HepG2 (cell line): ENCODE data around the gene ZNF10. TPM values are rescaled to one million over a fixed set of nuclear protein-coding genes. Genes with fewer than 3 reads are reported as not detected.

Experiments used
- EZH2 ChIP-seq: conservative IDR thresholded peaks from 2 replicates; pipeline ENCODE4 v1.6.1; 2012; ENCODE audit warnings: mild to moderate bottlenecking, low read depth, low read length, moderate library complexity
- GATA4 ChIP-seq: sonication (generic); IDR thresholded peaks from 2 replicates; pipeline ENCODE4 v1.6.1; 2016; ENCODE audit warnings: antibody characterized with exemption, low read depth, borderline replicate concordance
- IRF2 ChIP-seq: IDR thresholded peaks from 2 replicates; pipeline ENCODE4 v1.6.1; 2018; ENCODE audit warnings: missing genetic modification reagents, missing compliant biosample characterization
- KDM3A ChIP-seq: IDR thresholded peaks from 2 replicates; pipeline ENCODE4 v1.6.1; 2018; ENCODE audit warnings: low read depth, missing compliant biosample characterization
- KDM5B ChIP-seq: sonication (generic); formaldehyde crosslinking; IDR thresholded peaks from 2 replicates; pipeline ENCODE4 v1.4.0; 2020; ENCODE audit warnings: missing genetic modification reagents, mild to moderate bottlenecking, borderline replicate concordance
- NCOA5 ChIP-seq: sonication (generic); formaldehyde crosslinking; IDR thresholded peaks from 2 replicates; pipeline ENCODE4 v1.4.0; 2020; ENCODE audit warnings: missing genetic modification reagents
- NFRKB ChIP-seq: fragments of 450-650 bp; IDR thresholded peaks from 2 replicates; pipeline ENCODE4 v1.6.1; 2017
- NFYC ChIP-seq: IDR thresholded peaks from 2 replicates; pipeline ENCODE4 v1.6.1; 2016; ENCODE audit warnings: missing genetic modification reagents, missing compliant biosample characterization
- REPIN1 ChIP-seq: sonication (generic); formaldehyde crosslinking; IDR thresholded peaks from 2 replicates; pipeline ENCODE4 v1.8.0; 2022; ENCODE audit warnings: missing genetic modification reagents, low read depth, mild to moderate bottlenecking, borderline replicate concordance
- RXRB ChIP-seq: IDR thresholded peaks from 2 replicates; pipeline ENCODE4 v1.6.1; 2016; ENCODE audit warnings: borderline replicate concordance, missing genetic modification reagents, missing compliant biosample characterization
- SETDB1 ChIP-seq: sonication (generic); formaldehyde crosslinking; IDR thresholded peaks from 2 replicates; pipeline ENCODE4 v1.5.1; 2020; ENCODE audit warnings: missing genetic modification reagents, mild to moderate bottlenecking, borderline replicate concordance
- TOE1 ChIP-seq: sonication (generic); formaldehyde crosslinking; IDR thresholded peaks from 2 replicates; pipeline ENCODE4 v1.4.0; 2020; ENCODE audit warnings: mild to moderate bottlenecking, missing genetic modification reagents
- YEATS2 ChIP-seq: sonication (generic); formaldehyde crosslinking; IDR thresholded peaks from 2 replicates; pipeline ENCODE4 v1.4.0; 2020; ENCODE audit warnings: missing genetic modification reagents, borderline replicate concordance
- ZFP37 ChIP-seq: sonication (generic); formaldehyde crosslinking; IDR thresholded peaks from 2 replicates; pipeline ENCODE4 v1.4.0; 2020; ENCODE audit warnings: missing genetic modification reagents, borderline replicate concordance
- ZFP82 ChIP-seq: sonication (generic); formaldehyde crosslinking; IDR thresholded peaks from 2 replicates; pipeline ENCODE4 v1.5.1; 2020; ENCODE audit warnings: mild to moderate bottlenecking, missing genetic modification reagents, borderline replicate concordance
- ZNF674 ChIP-seq: sonication (generic); formaldehyde crosslinking; IDR thresholded peaks from 2 replicates; pipeline ENCODE4 v1.5.0; 2020; ENCODE audit warnings: low read depth, mild to moderate bottlenecking, missing genetic modification reagents
- ZNF768 ChIP-seq: sonication (generic); formaldehyde crosslinking; IDR thresholded peaks from 2 replicates; pipeline ENCODE4 v1.4.0; 2020; ENCODE audit warnings: missing genetic modification reagents
- polyA plus RNA-seq, 8 experiments: library from polyadenylated mRNA; depleted of rRNA in 3 of 8; stranded (reverse) in 7 of 8; unstranded in 1 of 8; fragments of >200 nt; fragmentation: Illumina TruSeq in 4 of 8; extraction: Trizol in 4 of 8; gene quantifications; 2 replicates each; pipeline versions ENCODE4 v1.2.1 to v1.2.3, GENCODE V29; 2011 to 2016; ENCODE audit warnings: low read depth in 4 of 8, missing spikeins in 1 of 8, mixed read lengths in 1 of 8; ENCODE audit not compliant: insufficient read depth in 1 of 8
- total RNA-seq, 5 experiments: library from RNA; depleted of rRNA; stranded (reverse); fragments of >200 nt; fragmentation: Illumina TruSeq; extraction: Trizol; gene quantifications; 2 replicates each; pipeline ENCODE4 v1.2.3, GENCODE V29; 2016; ENCODE audit warnings: low read depth in 1 of 5
- TF ChIP-seq, protein P1 (sequence below): IDR thresholded peaks from 2 replicates; pipeline ENCODE4 v1.6.1; 2018; ENCODE audit warnings: missing genetic modification reagents
- TF ChIP-seq, protein P2 (sequence below): conservative IDR thresholded peaks from 2 replicates; pipeline ENCODE4 v1.6.1; 2018; ENCODE audit warnings: missing genetic modification reagents
- TF ChIP-seq, protein P3 (sequence below): sonication (generic); formaldehyde crosslinking; IDR thresholded peaks from 2 replicates; pipeline ENCODE4 v1.5.0; 2020; ENCODE audit warnings: mild to moderate bottlenecking, missing genetic modification reagents
- TF ChIP-seq, protein P4 (sequence below): sonication (generic); formaldehyde crosslinking; IDR thresholded peaks from 2 replicates; pipeline ENCODE4 v1.5.0; 2020; ENCODE audit warnings: mild to moderate bottlenecking, missing genetic modification reagents, borderline replicate concordance

ZNF10 gene
- total and polyA plus RNA-seq, 2 of the 13 experiments (the other 11 are each of a cell fraction or from before 2014, with no cell fraction given) = 2.9 to 6.5 TPM

DNA sequence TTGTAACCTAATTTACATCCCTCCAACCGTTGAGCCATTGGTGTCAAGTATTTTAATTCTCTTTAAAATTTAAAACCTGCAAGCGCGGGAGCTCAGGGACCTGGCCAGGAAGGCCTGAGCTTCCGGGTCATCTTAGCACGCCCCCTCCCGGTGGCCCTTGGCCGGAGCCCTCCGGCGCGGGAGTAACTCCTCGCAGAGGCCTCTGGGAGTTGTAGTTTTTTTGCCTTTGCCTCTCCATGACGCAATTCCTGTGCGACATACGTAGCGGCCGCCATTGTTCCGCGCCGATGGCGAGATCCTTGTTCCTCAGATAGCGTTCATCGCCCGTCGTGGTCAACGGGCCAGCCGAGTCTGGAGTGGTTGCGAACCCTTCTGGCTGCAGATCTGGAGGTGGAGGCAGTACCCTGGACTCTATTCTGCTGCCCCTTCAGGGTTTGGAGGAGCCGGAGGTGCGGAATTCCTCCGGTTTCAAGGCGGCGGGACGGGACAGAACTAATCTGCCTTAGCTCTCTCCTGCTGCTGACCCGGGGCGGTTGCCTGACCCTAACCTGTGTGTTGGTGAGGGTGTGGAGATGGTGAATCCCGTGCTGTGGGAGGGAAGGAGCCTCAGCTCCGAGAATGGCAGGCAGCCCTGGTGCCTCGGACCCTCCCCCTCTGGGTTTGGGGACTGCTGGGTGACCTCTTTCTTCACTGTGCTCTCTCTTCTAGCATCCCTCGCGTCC is 51.0 kb downstream of the ZNF10 start, which contains the start of gene ZNF268 (continued):
- TF ChIP-seq ZFP82 (CRISPR knock-in tag) (peak; percentile 70; the same call in 1 of the 2 replicates), NCOA5 (no peak), KDM3A (CRISPR knock-in tag) (no peak), ZFP37 (no peak), IRF2 (peak; percentile 99), YEATS2 (peak; percentile 92), ZNF768 (CRISPR knock-in tag) (peak; percentile 23; the same call in 1 of the 2 replicates), RXRB (CRISPR knock-in tag) (0 out of 2 replicates have a peak, but pooled peaks have one; percentile 46), EZH2 (no peak), TOE1 (peak; percentile 75; the same call in 1 of the 2 replicates), KDM5B (CRISPR knock-in tag) (peak; percentile 51; the same call in 1 of the 2 replicates), GATA4 (no peak), NFRKB (no peak), NFYC (CRISPR knock-in tag) (peak; percentile 36), REPIN1 (CRISPR knock-in tag) (peak; percentile 73; the same call in 1 of the 2 replicates), ZNF674 (CRISPR knock-in tag) (no peak), SETDB1 (CRISPR knock-in tag) (no peak)
- TF ChIP-seq, protein P1, sequence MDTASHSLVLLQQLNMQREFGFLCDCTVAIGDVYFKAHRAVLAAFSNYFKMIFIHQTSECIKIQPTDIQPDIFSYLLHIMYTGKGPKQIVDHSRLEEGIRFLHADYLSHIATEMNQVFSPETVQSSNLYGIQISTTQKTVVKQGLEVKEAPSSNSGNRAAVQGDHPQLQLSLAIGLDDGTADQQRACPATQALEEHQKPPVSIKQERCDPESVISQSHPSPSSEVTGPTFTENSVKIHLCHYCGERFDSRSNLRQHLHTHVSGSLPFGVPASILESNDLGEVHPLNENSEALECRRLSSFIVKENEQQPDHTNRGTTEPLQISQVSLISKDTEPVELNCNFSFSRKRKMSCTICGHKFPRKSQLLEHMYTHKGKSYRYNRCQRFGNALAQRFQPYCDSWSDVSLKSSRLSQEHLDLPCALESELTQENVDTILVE (CRISPR knock-in tag) = peak; percentile 65; the same call in 1 of the 2 replicates
- TF ChIP-seq, protein P2, sequence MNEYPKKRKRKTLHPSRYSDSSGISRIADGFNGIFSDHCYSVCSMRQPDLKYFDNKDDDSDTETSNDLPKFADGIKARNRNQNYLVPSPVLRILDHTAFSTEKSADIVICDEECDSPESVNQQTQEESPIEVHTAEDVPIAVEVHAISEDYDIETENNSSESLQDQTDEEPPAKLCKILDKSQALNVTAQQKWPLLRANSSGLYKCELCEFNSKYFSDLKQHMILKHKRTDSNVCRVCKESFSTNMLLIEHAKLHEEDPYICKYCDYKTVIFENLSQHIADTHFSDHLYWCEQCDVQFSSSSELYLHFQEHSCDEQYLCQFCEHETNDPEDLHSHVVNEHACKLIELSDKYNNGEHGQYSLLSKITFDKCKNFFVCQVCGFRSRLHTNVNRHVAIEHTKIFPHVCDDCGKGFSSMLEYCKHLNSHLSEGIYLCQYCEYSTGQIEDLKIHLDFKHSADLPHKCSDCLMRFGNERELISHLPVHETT (CRISPR knock-in tag) = peak; percentile 73; the same call in 1 of the 2 replicates
- TF ChIP-seq, protein P3, sequence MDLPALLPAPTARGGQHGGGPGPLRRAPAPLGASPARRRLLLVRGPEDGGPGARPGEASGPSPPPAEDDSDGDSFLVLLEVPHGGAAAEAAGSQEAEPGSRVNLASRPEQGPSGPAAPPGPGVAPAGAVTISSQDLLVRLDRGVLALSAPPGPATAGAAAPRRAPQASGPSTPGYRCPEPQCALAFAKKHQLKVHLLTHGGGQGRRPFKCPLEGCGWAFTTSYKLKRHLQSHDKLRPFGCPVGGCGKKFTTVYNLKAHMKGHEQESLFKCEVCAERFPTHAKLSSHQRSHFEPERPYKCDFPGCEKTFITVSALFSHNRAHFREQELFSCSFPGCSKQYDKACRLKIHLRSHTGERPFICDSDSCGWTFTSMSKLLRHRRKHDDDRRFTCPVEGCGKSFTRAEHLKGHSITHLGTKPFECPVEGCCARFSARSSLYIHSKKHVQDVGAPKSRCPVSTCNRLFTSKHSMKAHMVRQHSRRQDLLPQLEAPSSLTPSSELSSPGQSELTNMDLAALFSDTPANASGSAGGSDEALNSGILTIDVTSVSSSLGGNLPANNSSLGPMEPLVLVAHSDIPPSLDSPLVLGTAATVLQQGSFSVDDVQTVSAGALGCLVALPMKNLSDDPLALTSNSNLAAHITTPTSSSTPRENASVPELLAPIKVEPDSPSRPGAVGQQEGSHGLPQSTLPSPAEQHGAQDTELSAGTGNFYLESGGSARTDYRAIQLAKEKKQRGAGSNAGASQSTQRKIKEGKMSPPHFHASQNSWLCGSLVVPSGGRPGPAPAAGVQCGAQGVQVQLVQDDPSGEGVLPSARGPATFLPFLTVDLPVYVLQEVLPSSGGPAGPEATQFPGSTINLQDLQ (CRISPR knock-in tag) = no peak
- TF ChIP-seq, protein P4, sequence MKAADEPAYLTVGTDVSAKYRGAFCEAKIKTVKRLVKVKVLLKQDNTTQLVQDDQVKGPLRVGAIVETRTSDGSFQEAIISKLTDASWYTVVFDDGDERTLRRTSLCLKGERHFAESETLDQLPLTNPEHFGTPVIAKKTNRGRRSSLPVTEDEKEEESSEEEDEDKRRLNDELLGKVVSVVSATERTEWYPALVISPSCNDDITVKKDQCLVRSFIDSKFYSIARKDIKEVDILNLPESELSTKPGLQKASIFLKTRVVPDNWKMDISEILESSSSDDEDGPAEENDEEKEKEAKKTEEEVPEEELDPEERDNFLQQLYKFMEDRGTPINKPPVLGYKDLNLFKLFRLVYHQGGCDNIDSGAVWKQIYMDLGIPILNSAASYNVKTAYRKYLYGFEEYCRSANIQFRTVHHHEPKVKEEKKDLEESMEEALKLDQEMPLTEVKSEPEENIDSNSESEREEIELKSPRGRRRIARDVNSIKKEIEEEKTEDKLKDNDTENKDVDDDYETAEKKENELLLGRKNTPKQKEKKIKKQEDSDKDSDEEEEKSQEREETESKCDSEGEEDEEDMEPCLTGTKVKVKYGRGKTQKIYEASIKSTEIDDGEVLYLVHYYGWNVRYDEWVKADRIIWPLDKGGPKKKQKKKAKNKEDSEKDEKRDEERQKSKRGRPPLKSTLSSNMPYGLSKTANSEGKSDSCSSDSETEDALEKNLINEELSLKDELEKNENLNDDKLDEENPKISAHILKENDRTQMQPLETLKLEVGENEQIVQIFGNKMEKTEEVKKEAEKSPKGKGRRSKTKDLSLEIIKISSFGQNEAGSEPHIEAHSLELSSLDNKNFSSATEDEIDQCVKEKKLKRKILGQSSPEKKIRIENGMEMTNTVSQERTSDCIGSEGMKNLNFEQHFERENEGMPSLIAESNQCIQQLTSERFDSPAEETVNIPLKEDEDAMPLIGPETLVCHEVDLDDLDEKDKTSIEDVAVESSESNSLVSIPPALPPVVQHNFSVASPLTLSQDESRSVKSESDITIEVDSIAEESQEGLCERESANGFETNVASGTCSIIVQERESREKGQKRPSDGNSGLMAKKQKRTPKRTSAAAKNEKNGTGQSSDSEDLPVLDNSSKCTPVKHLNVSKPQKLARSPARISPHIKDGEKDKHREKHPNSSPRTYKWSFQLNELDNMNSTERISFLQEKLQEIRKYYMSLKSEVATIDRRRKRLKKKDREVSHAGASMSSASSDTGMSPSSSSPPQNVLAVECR (CRISPR knock-in tag) = peak; percentile 95
